ENCODE measurements around the gene TAS2R20.

Gene TAS2R20

DNA sequence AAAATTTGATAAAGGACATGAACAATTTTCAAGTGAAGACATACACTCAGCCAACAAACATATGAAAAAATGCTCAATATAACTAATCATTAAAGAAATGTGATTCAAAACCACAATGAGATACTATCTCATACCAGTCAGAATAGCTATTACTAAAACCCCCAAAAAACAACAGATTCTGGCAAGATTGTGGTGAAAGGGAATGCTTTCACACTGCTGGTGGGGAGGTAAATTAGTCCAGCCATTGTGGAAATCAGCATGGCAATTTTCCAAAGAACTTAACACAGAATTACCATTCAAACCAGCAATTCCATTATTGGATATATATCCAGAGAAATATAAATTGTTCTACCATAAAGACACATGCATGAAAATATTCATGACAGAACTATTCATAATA lies 40.4 kb downstream of the TAS2R20 start:
- DNase-seq: no peak

DNA sequence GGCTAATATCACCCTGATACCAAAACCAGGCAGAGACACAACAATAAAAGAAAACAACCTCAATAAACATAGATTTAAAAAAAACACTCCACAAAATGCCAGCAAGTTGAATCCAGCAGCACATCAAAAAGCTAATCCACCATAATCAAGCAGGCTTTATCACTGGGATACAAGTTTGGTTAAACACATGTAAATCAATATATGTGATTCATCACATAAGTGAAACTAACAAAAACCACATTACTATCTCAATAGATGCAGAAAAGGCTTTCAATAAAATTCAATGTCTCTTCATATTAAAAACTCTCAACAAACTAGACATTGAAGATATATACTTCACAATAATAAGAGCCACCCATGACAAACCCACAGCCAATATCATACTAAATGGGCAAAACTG lies 42.0 kb downstream of the TAS2R20 start:
- DNase-seq: no peak

DNA sequence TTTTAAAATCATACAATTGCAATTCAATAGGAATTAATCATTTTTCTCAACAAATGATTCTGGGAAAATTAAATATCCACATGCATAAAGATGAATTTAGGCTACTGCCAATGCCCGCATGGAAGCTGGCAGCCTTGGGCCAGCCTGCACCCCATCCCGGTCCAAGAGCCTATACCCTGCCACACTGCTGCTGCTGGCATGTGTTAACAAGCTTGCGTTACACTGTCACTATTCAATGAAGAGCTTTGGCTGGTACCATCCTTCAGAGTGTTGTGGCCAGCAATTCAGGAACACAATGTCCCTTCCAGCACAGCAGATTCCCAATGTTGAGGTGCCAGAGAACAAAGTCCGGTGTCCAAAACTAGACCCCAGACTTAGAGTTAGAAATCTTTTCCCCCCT lies 45.5 kb downstream of the TAS2R20 start:
- no peak for DNase-seq

Data from activated gamma-delta T cell (primary cell).